HEK293 (cell line): ENCODE data around the gene KRTAP20-4.

Experiments
- CTCF ChIP-seq: fragments of 450-650 bp; formaldehyde crosslinking; IDR thresholded peaks from 2 replicates; pipeline ENCODE4 v1.5.1; 2016; ENCODE audit warnings: missing biosample characterization, missing genetic modification characterization
- GLIS2 ChIP-seq: fragments of 450-650 bp; formaldehyde crosslinking; IDR thresholded peaks from 2 replicates; pipeline ENCODE4 v1.5.1; 2016; ENCODE audit warnings: missing biosample characterization, missing genetic modification characterization
- KLF1 ChIP-seq: fragments of 450-650 bp; formaldehyde crosslinking; IDR thresholded peaks from 2 replicates; pipeline ENCODE4 v1.5.1; 2016; ENCODE audit warnings: missing biosample characterization, missing genetic modification characterization
- PRDM4 ChIP-seq: fragments of 450-650 bp; formaldehyde crosslinking; IDR thresholded peaks from 2 replicates; pipeline ENCODE4 v1.5.1; 2017; ENCODE audit warnings: missing biosample characterization, missing genetic modification characterization
- YY1 ChIP-seq: fragments of 450-650 bp; formaldehyde crosslinking; IDR thresholded peaks from 2 replicates; pipeline ENCODE4 v1.5.1; 2018; ENCODE audit warnings: missing biosample characterization, missing genetic modification characterization
- ZBTB1 ChIP-seq: fragments of 450-650 bp; formaldehyde crosslinking; IDR thresholded peaks from 2 replicates; pipeline ENCODE4 v1.5.1; 2016; ENCODE audit warnings: missing biosample characterization, missing genetic modification characterization
- ZBTB20 ChIP-seq: fragments of 450-650 bp; formaldehyde crosslinking; IDR thresholded peaks from 2 replicates; pipeline ENCODE4 v1.5.1; 2016; ENCODE audit warnings: missing biosample characterization, missing genetic modification characterization
- ZBTB49 ChIP-seq: fragments of 450-650 bp; formaldehyde crosslinking; IDR thresholded peaks from 2 replicates; pipeline ENCODE4 v1.5.1; 2016; ENCODE audit warnings: missing biosample characterization, missing genetic modification characterization, low read depth
- ZFP3 ChIP-seq: fragments of 450-650 bp; formaldehyde crosslinking; IDR thresholded peaks from 2 replicates; pipeline ENCODE4 v1.5.1; 2016; ENCODE audit warnings: low read depth, missing biosample characterization, missing genetic modification characterization
- ZNF280D ChIP-seq: fragments of 450-650 bp; formaldehyde crosslinking; IDR thresholded peaks from 2 replicates; pipeline ENCODE4 v1.5.1; 2016; ENCODE audit warnings: missing biosample characterization, missing genetic modification characterization
- ZNF624 ChIP-seq: fragments of 450-650 bp; formaldehyde crosslinking; IDR thresholded peaks from 2 replicates; pipeline ENCODE4 v1.5.1; 2017; ENCODE audit warnings: missing biosample characterization, missing genetic modification characterization
- ZNF629 ChIP-seq: fragments of 450-650 bp; formaldehyde crosslinking; IDR thresholded peaks from 2 replicates; pipeline ENCODE4 v1.5.1; 2017; ENCODE audit warnings: missing biosample characterization, missing genetic modification characterization

- TF ChIP-seq ZNF629 (tag by site-specific recombination) (no peak), ZBTB49 (tag by site-specific recombination) (no peak), CTCF (tag by site-specific recombination) (no peak), KLF1 (tag by site-specific recombination) (no peak), GLIS2 (no peak), ZFP3 (tag by site-specific recombination) (no peak), ZNF624 (tag by site-specific recombination) (no peak), ZBTB20 (no peak), ZNF280D (tag by site-specific recombination) (no peak), ZBTB1 (no peak), PRDM4 (tag by site-specific recombination) (no peak), YY1 (tag by site-specific recombination) (no peak)
Observed at GRCh38 chr21:30642564-30642963, 22.1 kb downstream of the KRTAP20-4 start, which contains the start of gene KRTAP20-3.
